IPS-NIHi11 (cell line): ENCODE measurements around the gene VANGL2.
"Not testable (repeated sequence)": the region's sequence is repeated elsewhere in the genome, so short reads cannot be mapped to it uniquely, and the experiment has no call there.

Experiments
- DNase-seq: peaks from one replicate; pipeline ENCODE4 v3.0.0; 2012; ENCODE audit warnings: mixed read lengths, low spot score

The VANGL2 gene

DNA sequence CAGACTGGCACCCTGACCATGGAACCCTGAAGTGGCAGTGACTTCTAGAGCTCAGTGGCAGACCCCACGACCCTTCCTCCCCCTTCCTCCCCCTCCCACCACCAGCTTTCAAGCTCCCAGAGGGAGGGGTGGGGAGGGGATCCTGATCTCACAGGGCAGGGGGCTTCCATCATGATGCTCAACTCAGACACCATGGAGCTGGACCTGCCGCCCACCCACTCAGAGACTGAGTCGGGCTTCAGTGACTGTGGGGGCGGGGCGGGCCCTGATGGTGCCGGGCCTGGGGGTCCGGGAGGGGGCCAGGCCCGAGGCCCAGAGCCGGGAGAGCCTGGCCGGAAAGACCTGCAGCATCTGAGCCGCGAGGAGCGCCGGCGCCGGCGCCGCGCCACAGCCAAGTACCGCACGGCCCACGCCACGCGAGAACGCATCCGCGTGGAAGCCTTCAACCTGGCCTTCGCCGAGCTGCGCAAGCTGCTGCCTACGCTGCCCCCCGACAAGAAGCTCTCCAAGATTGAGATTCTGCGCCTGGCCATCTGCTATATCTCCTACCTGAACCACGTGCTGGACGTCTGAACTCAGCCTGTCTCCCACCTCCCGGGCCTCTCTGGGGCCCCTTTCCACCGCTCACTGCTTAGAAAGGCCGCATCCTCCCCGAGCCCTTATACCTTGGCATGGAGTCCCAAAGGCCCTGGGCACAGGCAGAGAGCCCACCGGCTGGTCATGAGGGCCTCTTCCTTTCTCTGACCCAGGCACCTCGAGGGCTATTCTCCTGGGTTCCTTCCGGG, 29.6 kb upstream of the VANGL2 start:
- no peak for DNase-seq

- DNase-seq: no peak
Observed at GRCh38 chr1:160371346-160371631, 29.1 kb upstream of the VANGL2 start.

- no peak for DNase-seq
Observed at GRCh38 chr1:160371756-160372155, 28.6 kb upstream of the VANGL2 start.

GRCh38 chr1:160373696-160374095, 26.7 kb upstream of the VANGL2 start:
- DNase-seq: no peak

DNA sequence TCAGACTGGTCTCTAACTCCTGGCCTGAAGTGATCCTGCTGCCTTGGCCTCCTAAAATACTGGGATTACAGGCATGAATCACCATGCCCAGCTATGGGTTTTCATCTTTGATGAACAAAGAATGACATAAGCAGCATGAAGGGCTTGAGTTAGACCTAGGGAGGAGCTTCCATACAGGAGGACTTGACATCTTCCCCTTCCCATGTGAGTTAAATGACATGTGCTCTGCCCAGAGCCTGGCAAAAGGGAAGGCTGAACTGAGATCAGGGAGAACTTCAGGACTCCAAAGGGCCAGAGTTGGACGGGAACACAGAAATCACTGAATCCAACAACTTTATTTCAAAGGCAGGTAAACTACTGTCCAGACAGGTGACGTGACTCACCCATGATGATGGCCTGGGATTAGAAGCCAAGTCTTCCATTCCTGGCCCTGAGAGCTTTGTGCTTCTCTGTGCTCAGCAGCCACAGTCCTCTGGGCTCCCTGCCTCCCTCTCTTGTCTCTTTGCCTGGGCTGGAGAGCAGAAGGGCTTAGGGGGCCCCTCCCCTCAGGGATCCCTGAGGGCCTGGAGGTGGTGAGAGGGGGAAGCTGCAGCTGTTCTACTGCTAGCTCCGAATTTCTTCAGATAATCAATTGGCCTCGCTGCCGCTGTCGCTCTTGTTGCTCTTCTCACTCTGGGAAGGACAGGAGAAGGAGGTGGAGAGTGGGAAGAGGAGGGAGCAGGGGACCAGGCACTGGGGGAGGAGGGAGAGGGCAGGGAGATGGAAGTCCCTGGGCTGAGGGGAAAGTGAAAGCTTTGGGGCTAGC, 25.9 kb upstream of the VANGL2 start:
- peak; percentile 56 for DNase-seq

- DNase-seq: peak; percentile 39
Observed at GRCh38 chr1:160375788-160376524, 24.4 kb upstream of the VANGL2 start.

GRCh38 chr1:160376525-160377131, 23.7 kb upstream of the VANGL2 start:
- DNase-seq: peak; percentile 76

- DNase-seq: no peak
Observed at GRCh38 chr1:160377585-160378206, 22.7 kb upstream of the VANGL2 start.

- not testable (repeated sequence) for DNase-seq
Observed at GRCh38 chr1:160384812-160385211, 15.6 kb upstream of the VANGL2 start.

DNA sequence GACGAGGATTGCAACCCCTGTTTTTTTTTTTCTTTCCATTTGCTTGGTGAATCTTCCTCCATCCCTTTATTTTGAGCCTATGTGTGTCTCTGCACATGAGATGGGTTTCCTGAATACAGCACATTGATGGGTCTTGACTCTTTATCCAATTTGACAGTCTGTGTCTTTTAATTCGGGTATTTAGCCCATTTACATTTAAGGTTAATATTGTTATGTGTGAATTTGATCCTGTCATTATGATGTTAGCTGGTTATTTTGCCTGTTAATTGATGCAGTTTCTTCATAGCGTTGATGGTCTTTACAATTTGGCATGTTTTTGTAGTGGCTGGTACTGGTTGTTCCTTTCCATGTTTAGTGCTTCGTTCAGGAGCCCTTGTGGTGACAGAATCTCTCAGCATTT, 12.0 kb upstream of the VANGL2 start:
- not testable (repeated sequence) for DNase-seq

DNA sequence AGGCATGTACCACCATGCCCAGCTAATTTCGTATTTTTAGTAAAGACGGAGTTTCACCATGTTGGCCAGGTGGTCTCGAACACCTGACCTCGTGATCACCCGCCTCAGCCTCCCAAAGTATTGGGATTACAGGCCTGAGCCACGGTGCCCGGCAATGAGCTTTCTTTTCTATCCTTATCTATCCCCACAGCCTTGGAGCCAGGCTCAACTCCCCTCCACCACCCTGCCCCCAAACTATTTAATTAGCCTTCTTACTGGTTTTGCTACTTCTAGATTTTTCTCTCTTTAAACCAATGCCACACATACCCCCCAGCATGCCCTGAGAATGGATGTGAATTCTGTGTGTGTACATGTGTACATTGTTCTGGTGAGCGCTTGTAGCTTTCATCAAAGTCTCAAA, 5.7 kb upstream of the VANGL2 start:
- no peak for DNase-seq

DNA sequence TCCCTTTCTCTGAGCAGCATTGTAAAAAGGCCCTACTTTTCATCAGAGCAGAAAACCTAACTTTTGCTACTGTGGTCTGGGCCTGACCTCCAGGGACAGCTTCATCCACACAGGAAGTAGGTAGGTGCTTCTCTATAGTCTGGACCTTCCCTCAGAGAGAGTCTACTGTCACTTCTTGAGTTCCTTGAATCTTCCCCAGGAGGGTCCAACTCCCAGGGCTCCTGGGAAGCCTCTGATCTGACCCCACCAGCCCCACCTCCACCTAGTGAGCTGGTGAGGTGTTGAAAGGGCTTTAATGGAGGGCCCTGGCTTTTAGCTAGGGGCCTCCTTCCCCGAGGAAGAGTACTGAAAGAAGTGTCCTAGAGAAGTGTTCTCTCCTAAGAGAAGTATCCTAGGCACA, 2.7 kb upstream of the VANGL2 start:
- DNase-seq: no peak

GRCh38 chr1:160398823-160399222, 1.5 kb upstream of the VANGL2 start:
- DNase-seq: no peak

GRCh38 chr1:160399544-160400222, 681 bp upstream of the VANGL2 start:
- DNase-seq: peak; percentile 57

- peak; percentile 77 for DNase-seq
Observed at GRCh38 chr1:160400646-160401486, 502 bp downstream of the VANGL2 start.

GRCh38 chr1:160401487-160401805, 1.1 kb downstream of the VANGL2 start:
- DNase-seq: no peak

DNA sequence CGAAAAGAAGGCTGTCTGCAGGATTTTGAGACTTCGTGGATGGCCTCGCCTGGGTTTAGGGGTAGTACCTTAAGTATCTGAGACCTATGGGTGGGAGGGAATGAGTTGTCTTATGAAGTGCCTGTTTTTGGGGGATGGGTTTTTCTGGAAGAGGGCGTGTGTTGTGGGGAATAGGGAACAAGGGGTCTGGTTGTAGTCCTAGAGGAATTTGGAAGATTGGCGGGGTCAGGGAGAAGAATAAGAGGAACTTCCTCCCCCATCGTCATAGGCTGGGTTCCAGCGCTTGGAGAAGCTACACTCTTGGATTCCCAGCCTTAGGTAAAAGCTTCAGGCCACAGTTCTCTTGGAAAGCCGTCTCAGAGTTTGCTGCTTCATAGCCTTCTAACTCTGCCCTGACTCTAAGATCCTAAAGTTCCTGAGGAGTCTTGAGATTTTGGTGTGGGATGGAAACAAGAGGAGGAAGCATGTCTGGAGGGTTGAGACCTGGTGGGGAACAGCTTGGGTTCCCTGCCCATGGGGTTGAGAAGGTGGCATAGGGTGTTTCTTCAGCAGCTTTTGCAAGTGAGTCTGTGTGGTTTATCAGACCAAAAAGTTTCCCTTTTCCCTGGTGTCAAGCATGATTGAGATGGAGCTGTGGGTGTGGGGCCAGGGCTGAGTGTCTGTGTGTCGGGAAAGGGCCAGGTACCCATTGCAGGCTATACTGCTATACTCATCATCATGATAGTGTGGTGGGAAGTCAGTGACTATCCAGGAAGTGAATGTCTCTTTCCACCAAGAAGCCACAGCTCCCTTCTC, 1.8 kb downstream of the VANGL2 start:
- DNase-seq: no peak

DNA sequence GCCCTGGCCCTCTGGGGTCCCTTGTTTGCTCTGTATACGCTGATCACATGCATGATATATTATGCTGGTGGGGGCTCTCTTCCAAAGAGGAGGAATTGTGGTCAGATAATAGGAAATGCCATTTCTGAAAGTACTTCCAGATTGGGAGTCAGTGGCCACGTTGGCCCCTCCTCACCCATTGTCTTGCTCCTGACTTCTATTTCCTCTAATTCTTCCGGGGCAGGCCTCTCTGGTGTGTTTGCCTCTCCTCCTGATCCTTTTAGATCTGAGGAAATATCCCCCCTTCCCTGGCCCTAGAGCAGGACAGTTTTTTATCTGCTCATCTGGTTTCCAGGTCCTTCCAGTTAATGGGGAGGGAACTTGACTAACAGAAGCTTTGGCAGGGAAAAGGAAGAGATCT, 2.9 kb downstream of the VANGL2 start:
- no peak for DNase-seq

DNA sequence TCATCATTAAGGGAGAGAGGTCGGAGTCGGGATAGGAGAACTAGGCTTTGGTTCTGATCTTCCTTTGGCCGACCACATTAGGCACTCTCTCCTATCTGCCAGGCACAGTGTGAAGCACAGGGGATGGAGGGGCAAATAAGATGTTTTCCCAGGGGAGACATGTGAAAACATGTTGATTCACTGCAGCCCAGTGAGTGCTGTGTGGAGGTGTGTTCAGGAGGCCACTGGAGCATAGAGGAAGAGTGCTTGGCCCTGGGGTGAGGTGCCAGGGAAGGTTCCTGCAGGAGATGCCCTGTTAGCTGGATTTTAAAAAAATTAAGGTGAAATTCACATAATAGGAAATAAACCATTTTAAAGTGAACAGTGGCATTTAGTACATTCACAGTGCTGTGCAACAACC, 3.7 kb downstream of the VANGL2 start:
- no peak for DNase-seq

DNA sequence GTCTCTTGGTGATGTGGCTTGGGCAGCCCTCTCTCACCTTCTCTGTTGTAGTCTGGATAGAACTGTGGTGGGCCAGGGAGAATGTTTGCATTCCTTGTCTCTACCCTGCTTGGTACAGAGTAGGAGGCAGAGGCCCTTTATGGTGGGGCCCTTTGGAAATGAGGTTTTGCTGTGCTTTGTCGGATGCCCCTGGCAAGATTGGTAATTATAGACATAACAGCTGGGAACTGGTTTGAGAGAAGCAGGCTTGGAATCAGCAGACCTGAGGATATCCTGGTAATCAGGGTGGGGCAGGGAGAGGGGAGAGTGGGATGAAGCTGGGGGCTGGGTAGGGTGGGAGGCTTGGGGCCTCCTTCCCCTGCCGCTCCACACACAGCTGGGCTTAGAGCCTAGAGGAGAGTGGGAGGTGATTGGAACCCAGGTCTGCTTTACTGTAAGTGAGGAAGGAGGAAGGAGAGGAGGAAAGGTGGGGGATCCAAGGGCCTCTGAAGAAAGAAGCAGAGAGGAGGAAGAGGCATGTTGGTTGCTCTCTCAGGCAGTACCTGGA, 5.0 kb downstream of the VANGL2 start:
- DNase-seq: no peak
